Activated CD4-positive, alpha-beta memory T cell treated with anti-CD3 and anti-CD28 coated beads, Interleukin-2, amount 10 ng/mL, durations not matched to agents 7 days and 5 days (primary cell): ENCODE results near the gene ESR2. TPM values are rescaled to one million over a fixed set of nuclear protein-coding genes. Genes with fewer than 3 reads are reported as not detected.

Experiments used
- CTCF ChIA-PET: fragments of 350-600 bp; sonication (Branson Sonifier 250); formaldehyde crosslinking; loops from one replicate; lab custom pipeline; 2021; ENCODE audit warnings: antibody characterized with exemption, inconsistent platforms; lab: Charles Lee
- POLR2A ChIA-PET: fragments of 350-600 bp; sonication (Branson Sonifier 250); formaldehyde crosslinking; loops from one replicate; lab custom pipeline; 2021; ENCODE audit warnings: antibody characterized with exemption; lab: Charles Lee
- DNase-seq: peaks from one replicate; pipeline ENCODE4 v3.0.0-alpha.2; 2020
- H3K27ac Mint-ChIP-seq: one replicate; pipeline ENCODE4 v1.8.0; 2021; ENCODE audit warnings: mild to moderate bottlenecking, mixed read lengths
- H3K27me3 Mint-ChIP-seq: one replicate; pipeline ENCODE4 v1.8.0; 2021; ENCODE audit warnings: mixed read lengths
- H3K36me3 Mint-ChIP-seq: one replicate; pipeline ENCODE4 v1.8.0; 2021; ENCODE audit warnings: low read depth, mixed read lengths
- H3K4me1 Mint-ChIP-seq: one replicate; pipeline ENCODE4 v1.8.0; 2021; ENCODE audit warnings: mixed read lengths
- H3K4me3 Mint-ChIP-seq: one replicate; pipeline ENCODE4 v1.8.0; 2021; ENCODE audit warnings: mild to moderate bottlenecking, mixed read lengths
- H3K9me3 Mint-ChIP-seq: one replicate; pipeline ENCODE4 v1.8.0; 2021; ENCODE audit warnings: mixed read lengths
- total RNA-seq, 2 experiments: library from RNA; stranded (reverse); gene quantifications; one replicate each; pipeline ENCODE4 v1.2.3, GENCODE V29; 2021

Gene ESR2
- total RNA-seq, 2 experiments from 2014 or later: 0.13 to 0.18 TPM

DNA sequence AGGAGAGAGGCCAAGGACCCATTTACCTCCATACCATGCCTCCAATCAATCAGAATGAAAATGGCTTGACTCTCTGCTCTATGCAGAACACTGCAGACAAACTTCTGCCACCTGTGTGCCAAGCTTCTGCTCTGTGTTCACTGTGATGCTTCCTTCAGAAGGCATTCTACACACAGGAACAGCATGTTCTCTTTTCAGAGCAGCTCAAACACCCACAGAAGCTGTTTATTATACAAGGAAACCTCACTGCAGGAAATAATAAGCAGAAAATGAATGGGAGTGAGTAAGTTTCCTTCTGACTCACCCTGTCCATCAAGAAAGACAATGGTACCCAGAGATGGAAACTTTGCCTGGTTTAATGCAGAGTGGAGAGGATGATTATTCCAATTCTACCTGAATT, 2.4 kb upstream of the ESR2 start:
- H3K4me3 Mint-ChIP-seq: no peak overlapping the region

DNA sequence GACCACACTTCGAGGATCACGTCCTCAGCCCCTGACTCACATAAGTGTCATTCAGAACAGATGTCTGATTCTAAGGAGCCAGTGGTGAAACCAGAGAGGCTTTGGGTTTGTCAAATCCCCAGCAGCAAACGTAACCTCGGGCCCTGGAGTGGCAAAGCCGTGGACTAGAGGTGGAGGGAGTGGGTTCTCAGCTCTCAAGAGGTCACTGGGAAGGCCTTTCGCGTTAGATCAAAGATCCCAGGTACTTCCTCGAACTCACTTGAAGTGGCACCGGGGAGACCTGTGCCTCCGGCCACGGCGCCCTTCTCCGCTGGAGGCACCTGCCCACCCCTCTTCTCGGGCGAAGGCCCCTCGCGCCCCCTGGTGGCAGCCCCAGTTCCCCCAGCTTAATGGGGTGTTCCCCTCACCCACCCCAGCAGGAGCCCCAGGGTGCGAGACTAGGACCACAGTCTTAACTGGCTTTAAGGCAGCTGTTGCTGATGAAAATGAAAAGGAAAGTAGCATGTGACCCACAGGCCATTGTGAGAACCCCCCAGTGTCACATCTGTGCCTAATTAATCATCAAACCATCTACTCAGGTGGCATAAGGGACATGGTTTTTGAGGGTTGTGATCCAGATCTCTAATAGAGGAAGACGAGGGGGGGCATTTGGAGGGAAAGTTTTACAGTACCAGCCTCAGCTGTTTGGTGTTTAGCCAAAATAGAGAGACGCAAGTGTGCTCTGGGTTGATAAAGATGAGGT, 672 bp upstream of the ESR2 start:
- Mint-ChIP-seq H3K4me3 (peak overlapping the region; percentile 67), H3K27me3 (peaks cover 25% of the 10 kb centered on the region), H3K36me3 (no peaks in the 10 kb centered on the region), H3K27ac (no peak overlapping the region), H3K9me3 (no peaks in the 10 kb centered on the region), H3K4me1 (peaks cover 33% of the 10 kb centered on the region)
- ChIA-PET CTCF (interaction anchor here (0.6 to 3.9 kb wide), 25 partner anchors 9 to 661 kb away, joined by 3 to 44 read pairs (median 4); no protein-coding TSS in a partner anchor), POLR2A (interaction anchor here (0.5 to 1.3 kb wide), 2 partner anchors 284 to 641 kb away, joined by 3 read pairs; no protein-coding TSS in a partner anchor)
- DNase-seq: peak; percentile 86

More for the DNA sequence above, 2.4 kb upstream of the ESR2 start:
- no peak overlapping the region for H3K27ac Mint-ChIP-seq
- no peaks in the 10 kb centered on the region for H3K36me3 Mint-ChIP-seq
- DNase-seq: no peak
- H3K9me3 Mint-ChIP-seq: no peaks in the 10 kb centered on the region
- H3K4me1 Mint-ChIP-seq: peaks cover 34% of the 10 kb centered on the region
- ChIA-PET POLR2A (no interaction called here), CTCF (interaction anchor here (0.5 to 3.9 kb wide), 12 partner anchors 7 to 500 kb away, joined by 3 to 44 read pairs (median 4); no protein-coding TSS in a partner anchor)
- peaks cover 23% of the 10 kb centered on the region for H3K27me3 Mint-ChIP-seq

DNA sequence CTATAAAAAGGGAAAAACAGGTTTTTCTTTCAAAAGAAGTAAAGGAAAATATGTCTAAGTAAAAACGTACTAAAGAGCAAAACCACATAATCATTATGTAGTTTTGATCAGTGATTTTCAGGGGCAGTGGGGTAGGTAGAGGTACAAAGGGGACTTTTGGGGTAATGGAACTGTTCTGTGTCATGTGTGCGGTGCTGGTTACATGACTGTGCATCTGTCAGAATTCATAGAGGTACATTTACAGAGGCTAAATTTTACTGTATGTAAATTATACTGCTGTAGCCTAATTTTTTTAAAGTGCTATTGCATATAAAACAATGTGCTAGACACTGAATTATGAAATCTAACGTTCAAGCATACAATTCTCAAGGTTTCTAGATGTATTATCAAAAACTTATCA, 2.0 kb downstream of the ESR2 start:
- ChIA-PET CTCF (no interaction called here), POLR2A (no interaction called here)
- peaks cover 30% of the 10 kb centered on the region for H3K4me1 Mint-ChIP-seq
- DNase-seq: no peak
- H3K4me3 Mint-ChIP-seq: no peak overlapping the region
- no peaks in the 10 kb centered on the region for H3K36me3 Mint-ChIP-seq
- H3K27me3 Mint-ChIP-seq: peaks cover 17% of the 10 kb centered on the region
- no peak overlapping the region for H3K27ac Mint-ChIP-seq
- H3K9me3 Mint-ChIP-seq: no peaks in the 10 kb centered on the region

DNA sequence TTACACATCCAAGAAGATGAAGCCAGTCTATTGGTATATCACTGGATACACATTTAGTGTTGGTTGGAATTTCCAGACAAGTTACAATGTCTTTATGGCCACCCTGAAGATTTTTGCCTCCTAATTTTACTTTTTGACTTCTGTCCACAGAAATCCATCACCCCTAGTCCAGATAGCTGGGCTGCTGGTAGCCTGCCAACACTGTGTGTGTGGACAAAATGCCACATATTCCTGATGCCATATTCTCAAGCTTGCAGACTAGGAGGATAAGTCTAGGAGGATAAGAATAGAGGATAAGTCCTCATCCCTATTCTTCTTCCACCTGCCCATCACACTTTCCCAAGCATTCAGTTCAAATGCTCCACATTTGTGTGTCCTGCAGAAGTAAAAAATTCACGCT, 4.6 kb downstream of the ESR2 start:
- Mint-ChIP-seq H3K27ac (no peak overlapping the region), H3K36me3 (no peaks in the 10 kb centered on the region), H3K4me3 (no peak overlapping the region), H3K4me1 (peaks cover 11% of the 10 kb centered on the region), H3K9me3 (no peaks in the 10 kb centered on the region), H3K27me3 (peaks cover 17% of the 10 kb centered on the region)
- no peak for DNase-seq
- CTCF ChIA-PET: interaction anchor here (0.6 kb wide), 3 partner anchors 139 to 482 kb away, joined by 3 read pairs; no protein-coding TSS in a partner anchor
- POLR2A ChIA-PET: no interaction called here

DNA sequence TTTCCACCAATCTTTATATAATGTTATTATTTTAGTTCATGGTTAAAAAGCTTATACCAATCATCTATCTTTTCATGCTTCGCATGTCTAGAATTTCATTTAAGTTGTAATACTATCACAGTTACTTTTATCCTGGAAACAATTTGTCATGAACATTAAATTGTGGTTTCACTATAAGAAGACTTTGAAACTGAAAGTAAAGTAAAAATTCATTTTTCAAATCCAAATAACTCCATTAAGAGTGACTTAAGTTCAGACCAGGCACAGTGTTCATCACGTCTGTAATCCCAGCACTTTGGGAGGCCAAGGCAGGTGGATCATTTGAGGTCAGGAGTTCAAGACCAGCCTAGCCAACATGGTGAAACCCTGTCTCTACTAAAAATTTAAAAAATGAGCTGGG, 12.4 kb downstream of the ESR2 start:
- CTCF ChIA-PET: interaction anchor here (0.6 to 1.0 kb wide), 2 partner anchors 12 to 611 kb away, joined by 4 to 5 read pairs; partner anchors contain the start of gene ESR2
- no peaks in the 10 kb centered on the region for H3K9me3 Mint-ChIP-seq
- no peak for DNase-seq
- no peaks in the 10 kb centered on the region for H3K36me3 Mint-ChIP-seq
- POLR2A ChIA-PET: interaction anchor here (1.5 kb wide), 1 partner anchor 12 kb away, joined by 4 read pairs; the partner anchor contains the start of gene ESR2
- no peak overlapping the region for H3K27ac Mint-ChIP-seq
- no peaks in the 10 kb centered on the region for H3K27me3 Mint-ChIP-seq
- H3K4me3 Mint-ChIP-seq: no peak overlapping the region
- H3K4me1 Mint-ChIP-seq: peaks cover 16% of the 10 kb centered on the region

DNA sequence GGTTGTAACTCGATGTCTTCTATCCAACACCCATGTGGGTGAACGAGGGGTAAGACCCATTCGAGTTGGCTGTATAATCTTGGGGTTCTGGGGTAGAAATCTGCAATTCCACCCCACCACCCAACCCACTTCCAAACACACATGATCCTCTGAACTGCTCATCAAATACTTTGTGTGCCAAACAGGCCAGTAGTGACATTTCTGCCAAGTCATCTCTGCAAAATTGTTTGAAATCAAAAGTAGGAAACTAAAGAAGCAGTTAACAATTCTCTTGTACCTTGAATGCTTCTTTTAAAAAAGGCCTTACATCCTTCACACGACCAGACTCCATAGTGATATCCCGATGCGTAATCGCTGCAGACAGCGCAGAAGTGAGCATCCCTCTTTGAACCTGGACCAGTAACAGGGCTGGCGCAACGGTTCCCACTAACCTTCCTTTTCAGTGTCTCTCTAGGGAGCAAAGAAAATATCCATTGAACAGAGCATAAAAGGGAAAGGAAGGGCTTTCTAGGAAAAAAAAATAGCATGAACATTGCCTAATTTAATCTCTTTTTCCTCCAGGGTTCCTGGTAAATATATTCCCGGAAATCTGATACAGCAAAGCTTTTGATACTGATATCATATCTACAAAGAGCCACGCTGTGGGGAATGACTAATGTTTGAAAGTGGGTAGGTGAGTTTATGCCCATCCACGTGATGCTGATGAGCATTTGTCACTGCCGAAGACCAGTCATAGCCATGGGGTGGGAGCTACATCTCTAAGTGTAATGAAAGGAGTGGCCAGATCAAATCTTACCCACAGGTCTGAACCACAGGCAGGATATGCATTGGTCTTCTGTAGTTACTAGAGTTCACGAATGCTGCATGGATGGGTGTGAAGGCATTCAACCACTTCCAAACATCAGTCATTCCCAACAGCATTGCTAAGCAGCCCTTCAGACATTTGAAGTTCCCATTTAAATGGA, 14.2 kb downstream of the ESR2 start:
- ChIA-PET POLR2A (no interaction called here), CTCF (interaction anchor here (1.2 kb wide), 1 partner anchor 15 kb away, joined by 4 read pairs; the partner anchor contains the start of gene ESR2)
- Mint-ChIP-seq H3K36me3 (no peaks in the 10 kb centered on the region), H3K4me1 (peaks cover 16% of the 10 kb centered on the region), H3K9me3 (no peaks in the 10 kb centered on the region), H3K27me3 (no peaks in the 10 kb centered on the region), H3K27ac (no peak overlapping the region), H3K4me3 (no peak overlapping the region)
- peak; percentile 44 for DNase-seq

DNA sequence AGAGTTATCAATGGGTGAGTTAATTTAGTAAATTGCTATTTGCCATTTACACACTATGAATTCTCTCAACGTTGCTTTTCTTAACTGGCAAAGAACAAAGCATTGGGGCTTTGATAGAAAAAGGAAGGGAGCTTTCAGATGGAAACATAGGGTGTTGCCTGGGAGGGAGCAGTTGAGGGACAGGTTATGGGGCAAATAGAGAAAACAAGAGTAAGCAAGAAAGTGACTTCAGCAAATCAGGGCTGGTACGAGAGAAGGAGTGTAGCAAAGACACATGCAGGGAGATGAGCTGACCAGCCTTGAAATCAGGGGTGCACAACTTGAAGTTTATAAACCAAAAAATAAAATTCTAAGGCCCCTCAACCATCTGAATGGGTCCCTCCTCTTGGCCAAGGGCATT, 15.7 kb downstream of the ESR2 start:
- Mint-ChIP-seq H3K4me1 (peaks cover 16% of the 10 kb centered on the region), H3K27ac (no peak overlapping the region), H3K27me3 (peaks cover 1% of the 10 kb centered on the region), H3K36me3 (no peaks in the 10 kb centered on the region), H3K9me3 (no peaks in the 10 kb centered on the region), H3K4me3 (no peak overlapping the region)
- ChIA-PET POLR2A (no interaction called here), CTCF (interaction anchor here (0.6 to 2.0 kb wide), 2 partner anchors 9 to 16 kb away, joined by 3 to 11 read pairs; partner anchors contain the start of gene ESR2)
- DNase-seq: no peak

DNA sequence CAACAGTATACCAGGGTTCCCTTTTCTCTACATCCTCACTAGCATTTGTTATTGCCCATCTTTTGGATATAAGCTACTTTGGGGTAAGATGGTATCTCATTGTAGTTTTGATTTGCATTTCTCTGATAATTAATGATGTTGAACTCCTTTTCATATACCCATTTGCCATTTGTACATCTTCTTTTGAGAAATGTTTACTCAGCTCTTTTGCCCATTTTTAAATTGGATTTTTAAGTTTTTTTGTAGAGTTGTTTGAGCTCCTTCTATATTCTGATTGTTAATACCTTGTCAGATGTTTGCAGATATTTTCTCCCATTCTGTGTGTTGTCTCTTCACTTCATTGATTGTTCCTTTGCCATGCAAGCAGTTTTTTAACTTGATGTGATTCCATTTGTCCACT, 22.2 kb downstream of the ESR2 start:
- H3K36me3 Mint-ChIP-seq: no peaks in the 10 kb centered on the region
- peaks cover 3% of the 10 kb centered on the region for H3K4me1 Mint-ChIP-seq
- no peak overlapping the region for H3K27ac Mint-ChIP-seq
- no peak for DNase-seq
- ChIA-PET CTCF (interaction anchor here (0.9 to 1.1 kb wide), 2 partner anchors 33 to 44 kb away, joined by 3 read pairs; no protein-coding TSS in a partner anchor), POLR2A (no interaction called here)
- H3K9me3 Mint-ChIP-seq: peaks cover 3% of the 10 kb centered on the region
- peaks cover 4% of the 10 kb centered on the region for H3K27me3 Mint-ChIP-seq
- H3K4me3 Mint-ChIP-seq: no peak overlapping the region

DNA sequence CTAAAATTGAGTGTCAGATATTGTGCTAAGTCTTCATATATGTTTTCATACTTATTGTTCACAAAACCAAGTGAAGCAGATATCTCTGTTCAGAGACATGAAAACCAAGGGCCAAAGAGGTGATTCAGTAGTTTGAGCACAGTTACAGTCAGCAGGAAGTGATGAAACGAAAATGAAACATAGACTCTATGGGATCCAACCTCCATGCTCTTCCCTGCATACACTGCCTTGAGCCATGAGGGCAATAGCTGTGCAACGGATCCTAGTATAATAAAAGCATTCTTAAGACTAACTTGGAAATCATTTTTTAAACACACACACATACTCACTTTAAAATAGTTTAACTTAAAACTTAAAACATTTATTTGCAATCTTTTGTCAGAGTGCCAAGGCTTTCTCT, 27.9 kb downstream of the ESR2 start:
- Mint-ChIP-seq H3K4me3 (no peak overlapping the region), H3K9me3 (no peaks in the 10 kb centered on the region), H3K27me3 (no peaks in the 10 kb centered on the region), H3K4me1 (peaks cover 18% of the 10 kb centered on the region), H3K36me3 (no peaks in the 10 kb centered on the region), H3K27ac (peak overlapping the region; percentile 44)
- no peak for DNase-seq
- CTCF ChIA-PET: interaction anchor here (0.6 to 1.6 kb wide), 4 partner anchors 12 to 656 kb away, joined by 3 to 4 read pairs (median 3); no protein-coding TSS in a partner anchor
- POLR2A ChIA-PET: no interaction called here

DNA sequence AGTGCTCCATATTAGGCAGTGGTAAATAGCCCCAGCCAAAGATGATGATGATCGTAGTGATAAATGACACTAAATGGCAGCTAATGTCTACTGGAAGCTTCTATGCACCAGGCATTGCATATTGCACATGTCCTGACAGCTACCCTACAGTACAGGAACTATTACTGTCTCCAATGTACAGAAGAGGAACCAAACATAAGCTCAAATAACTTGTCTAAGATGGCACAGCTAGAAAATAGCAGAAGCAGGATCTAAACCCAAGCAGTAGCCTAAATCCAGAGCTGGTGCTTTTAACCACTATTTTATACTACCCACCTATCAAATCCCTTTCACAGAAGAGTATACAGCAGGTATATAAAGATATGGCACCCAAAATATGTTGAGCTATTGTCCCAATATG, 28.9 kb downstream of the ESR2 start:
- H3K4me1 Mint-ChIP-seq: peaks cover 18% of the 10 kb centered on the region
- H3K27ac Mint-ChIP-seq: no peak overlapping the region
- ChIA-PET POLR2A (no interaction called here), CTCF (interaction anchor here (1.0 to 1.1 kb wide), 2 partner anchors 8 to 29 kb away, joined by 3 to 7 read pairs; partner anchors contain the start of gene ESR2)
- no peak overlapping the region for H3K4me3 Mint-ChIP-seq
- no peaks in the 10 kb centered on the region for H3K36me3 Mint-ChIP-seq
- H3K27me3 Mint-ChIP-seq: no peaks in the 10 kb centered on the region
- no peak for DNase-seq
- no peaks in the 10 kb centered on the region for H3K9me3 Mint-ChIP-seq

DNA sequence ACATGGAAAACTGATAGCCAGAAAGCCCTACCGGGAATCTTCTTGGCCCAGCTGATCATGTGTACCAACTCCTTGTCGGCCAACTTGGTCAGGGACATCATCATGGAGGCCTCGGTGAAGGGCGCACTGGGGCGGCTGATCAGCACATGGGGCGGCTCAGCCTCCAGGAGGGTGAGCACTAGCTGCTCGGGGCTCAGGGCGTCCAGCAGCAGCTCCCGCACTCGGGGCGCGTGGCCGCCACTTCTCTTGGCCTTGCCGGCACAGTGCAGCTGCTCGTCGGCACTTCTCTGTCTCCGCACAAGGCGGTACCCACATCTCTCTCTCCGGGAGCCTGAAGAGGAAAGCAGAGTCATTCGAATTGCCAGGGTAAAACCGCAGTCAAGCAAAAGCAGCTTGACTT, 33.8 kb downstream of the ESR2 start:
- ChIA-PET POLR2A (no interaction called here), CTCF (no interaction called here)
- DNase-seq: no peak
- Mint-ChIP-seq H3K27me3 (no peaks in the 10 kb centered on the region), H3K4me3 (no peak overlapping the region), H3K27ac (no peak overlapping the region), H3K4me1 (no peaks in the 10 kb centered on the region), H3K9me3 (no peaks in the 10 kb centered on the region), H3K36me3 (no peaks in the 10 kb centered on the region)

DNA sequence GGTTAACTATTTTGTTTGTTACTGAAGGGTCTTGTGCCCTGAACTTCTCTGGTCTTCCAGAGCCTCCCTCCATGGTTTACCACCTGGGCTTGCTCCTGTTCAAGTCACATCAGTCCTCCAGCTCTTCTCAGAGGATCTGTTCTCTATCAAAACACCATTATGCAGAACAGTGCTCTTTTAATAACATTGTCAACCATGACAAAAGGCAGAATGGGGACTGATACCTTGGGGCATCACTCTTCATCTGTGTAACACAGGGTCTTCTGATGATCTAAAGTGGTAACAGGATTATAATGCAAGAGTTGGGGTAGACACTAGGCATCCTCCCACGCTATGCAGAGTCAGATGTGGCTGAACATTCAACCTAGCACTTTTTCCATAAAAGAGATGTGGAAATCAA, 38.4 kb downstream of the ESR2 start:
- ChIA-PET CTCF (interaction anchor here (0.5 kb wide), 1 partner anchor 83 kb away, joined by 3 read pairs; no protein-coding TSS in a partner anchor), POLR2A (no interaction called here)
- no peak for DNase-seq
- Mint-ChIP-seq H3K4me3 (no peak overlapping the region), H3K9me3 (no peaks in the 10 kb centered on the region), H3K4me1 (no peaks in the 10 kb centered on the region), H3K27ac (no peak overlapping the region), H3K27me3 (no peaks in the 10 kb centered on the region), H3K36me3 (no peaks in the 10 kb centered on the region)
